RCC 7860 (cell line): ENCODE data around the gene PRRX1.

Experiments used
- DNase-seq: peaks from one replicate; pipeline ENCODE4 v3.0.0-alpha.2; 2015; ENCODE audit warnings: low spot score
- FAIRE-seq: peaks from 2 replicates; lab custom pipeline; 2012; peaks lifted over from hg19 to GRCh38; lab: Jason Lieb, UNC

PRRX1 gene

GRCh38 chr1:170663404-170664092 lies 383 bp upstream of the PRRX1 start:
- DNase-seq (no peak), FAIRE-seq (no peak)

GRCh38 chr1:170664828-170665612 lies 1.1 kb downstream of the PRRX1 start:
- FAIRE-seq (no peak), DNase-seq (no peak)

- FAIRE-seq (no peak), DNase-seq (no peak)
Measured at GRCh38 chr1:170665629-170666028, 1.7 kb downstream of the PRRX1 start.

- no peak for FAIRE-seq
Measured at GRCh38 chr1:170666541-170667254, 2.8 kb downstream of the PRRX1 start.

GRCh38 chr1:170668209-170669106 lies 4.5 kb downstream of the PRRX1 start:
- no peak for FAIRE-seq
- DNase-seq, result no peak

More at GRCh38 chr1:170666541-170667254, 2.8 kb downstream of the PRRX1 start:
- no peak for DNase-seq

- no peak for FAIRE-seq
- no peak for DNase-seq
Measured at GRCh38 chr1:170669107-170669445, 5.1 kb downstream of the PRRX1 start.

- FAIRE-seq, result no peak
- DNase-seq, result no peak
Measured at GRCh38 chr1:170669586-170670530, 5.9 kb downstream of the PRRX1 start.

GRCh38 chr1:170670802-170671628 lies 7.1 kb downstream of the PRRX1 start:
- FAIRE-seq, result no peak

GRCh38 chr1:170671629-170671963 lies 7.7 kb downstream of the PRRX1 start:
- FAIRE-seq, result no peak
- no peak for DNase-seq

More at GRCh38 chr1:170670802-170671628, 7.1 kb downstream of the PRRX1 start:
- DNase-seq, result no peak

GRCh38 chr1:170672316-170672715 lies 8.4 kb downstream of the PRRX1 start:
- no peak for DNase-seq
- FAIRE-seq, result no peak

- DNase-seq (no peak), FAIRE-seq (no peak)
Measured at GRCh38 chr1:170674239-170674638, 10.3 kb downstream of the PRRX1 start.

GRCh38 chr1:170674986-170675385 lies 11.1 kb downstream of the PRRX1 start:
- no peak for FAIRE-seq
- DNase-seq, result no peak

- FAIRE-seq (no peak), DNase-seq (no peak)
Measured at GRCh38 chr1:170675865-170676264, 11.9 kb downstream of the PRRX1 start.

- FAIRE-seq (no peak), DNase-seq (no peak)
Measured at GRCh38 chr1:170676628-170677027, 12.7 kb downstream of the PRRX1 start.

- FAIRE-seq (no peak), DNase-seq (no peak)
Measured at GRCh38 chr1:170678027-170678600, 14.2 kb downstream of the PRRX1 start.

- no peak for DNase-seq
- FAIRE-seq, result no peak
Measured at GRCh38 chr1:170680428-170680827, 16.5 kb downstream of the PRRX1 start.

GRCh38 chr1:170682169-170682568 lies 18.2 kb downstream of the PRRX1 start:
- DNase-seq (no peak), FAIRE-seq (no peak)

GRCh38 chr1:170682809-170683208 lies 18.9 kb downstream of the PRRX1 start:
- no peak for FAIRE-seq

GRCh38 chr1:170685166-170685565 lies 21.2 kb downstream of the PRRX1 start:
- no peak for DNase-seq
- no peak for FAIRE-seq

More at GRCh38 chr1:170682809-170683208, 18.9 kb downstream of the PRRX1 start:
- DNase-seq, result no peak
